ENCODE data around the gene ETV5. TPM values are rescaled to one million over a fixed set of nuclear protein-coding genes. Genes with fewer than 3 reads are reported as not detected.

ETV5 gene
- total and polyA plus RNA-seq, 10 of the 15 experiments (the other 5 are each of a cell fraction or from before 2014, with no cell fraction given) = 5.0 to 18.4 (median 7.4) TPM

DNA sequence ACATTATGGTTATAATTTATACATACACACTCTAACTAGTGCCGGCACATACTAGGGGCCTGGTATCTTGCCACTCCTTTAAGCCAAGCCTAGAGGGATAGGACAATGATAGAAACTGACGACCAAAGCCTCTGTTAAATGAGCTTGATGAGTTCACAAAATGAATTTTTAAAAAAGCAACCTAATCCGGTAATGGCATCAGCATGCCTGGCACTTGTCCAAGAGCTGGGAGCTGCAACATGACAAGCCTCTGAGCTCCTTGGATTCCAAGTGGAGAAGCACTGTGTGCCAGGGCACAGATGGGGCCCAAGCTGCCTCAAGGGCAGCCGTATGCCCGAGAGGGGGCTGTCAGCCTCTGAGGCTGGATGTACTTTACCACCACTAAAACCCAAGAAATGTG, 9.7 kb downstream of the ETV5 start:
- 65% methylated on average over 5 of the region's 5 CpGs for whole genome bisulfite sequencing (ENCODE audit: insufficient coverage, insufficient replicate concordance, low lambda C conversion rate, missing lambda C conversion rate)
- Histone ChIP-seq H3K9me3 (replicated peaks; ENCODE audit: control insufficient read depth, insufficient read depth, low read length) (no peaks in the 10 kb centered on the region), H2AFZ (ENCODE audit: control insufficient read depth, low read depth, low read length) (no peak overlapping the region), H3K79me2 (ENCODE audit: control insufficient read depth, insufficient read depth, low read length) (no peaks in the 10 kb centered on the region), H3K27ac (ENCODE audit: control insufficient read depth, insufficient read depth) (no peak overlapping the region), H3K36me3 (ENCODE audit: control insufficient read depth in 2 of 2, insufficient read depth in 2 of 2, low read length in 1 of 2) (no peaks in the 10 kb centered on the region), H3K4me1 (ENCODE audit: control insufficient read depth, insufficient read depth, low read length) (no peaks in the 10 kb centered on the region; the same call in 1 of the 2 replicates), H3K4me2 (ENCODE audit: control insufficient read depth, insufficient read depth) (no peak overlapping the region), H3K4me3 (no peak overlapping the region), H3K9ac (ENCODE audit: control insufficient read depth, insufficient read depth, low read length) (no peak overlapping the region), H4K20me1 (ENCODE audit: control insufficient read depth, insufficient read depth) (no peaks in the 10 kb centered on the region; the same call in 1 of the 2 replicates), H3K27me3 (replicated peaks in 1 of 2; ENCODE audit: control insufficient read depth in 2 of 2, insufficient read depth in 2 of 2, low read length in 1 of 2) (peaks cover 2 to 4% of the 10 kb centered on the region in 2 experiments; a peak in 3 of 4 replicates)
- POLR2A ChIA-PET = interaction anchor here (1.8 kb wide), 1 partner anchor 12 kb away, joined by 4 read pairs; no protein-coding TSS in a partner anchor
- SMC1A ChIA-PET (ENCODE audit: uncharacterized antibody, unreplicated experiment) = interaction anchor here (0.7 to 1.1 kb wide), 2 partner anchors 18 to 342 kb away, joined by 3 read pairs; no protein-coding TSS in a partner anchor
- DNase-seq (ENCODE audit: low read depth, low spot score) (no peak), FAIRE-seq (no peak), ATAC-seq (no peak)
- in situ Hi-C loops (cut with MboI) = no loop called here
- no TSS peak for BruUV-seq (replicated peaks)
- intact Hi-C loops (cut with micrococcal nuclease; ENCODE audit: unreplicated experiment) = no loop called here
- RAD21 ChIA-PET (ENCODE audit: unreplicated experiment) = no interaction called here
- CTCF ChIA-PET = interaction anchor here (1.2 kb wide), 1 partner anchor 13 kb away, joined by 4 read pairs; no protein-coding TSS in a partner anchor
- TF ChIP-seq MYB (IDR thresholded peaks at IDR 0.05; ENCODE audit: borderline replicate concordance, low read depth, low read length) (no peak), SIN3A (IDR thresholded peaks at IDR 0.05; ENCODE audit: low read depth, low read length) (no peak), LARP7 (IDR thresholded peaks at IDR 0.05) (no peak), ZZZ3 (IDR thresholded peaks at IDR 0.05; ENCODE audit: control insufficient read depth, insufficient read length, low read depth) (no peak), NFIC (IDR thresholded peaks at IDR 0.05; ENCODE audit: low read depth, low read length) (no peak), IKZF2 (IDR thresholded peaks at IDR 0.05) (no peak), YY1 (IDR thresholded peaks at IDR 0.05; ENCODE audit: low read depth, low read length) (no peak), TBL1XR1 (IDR thresholded peaks at IDR 0.05; ENCODE audit: low read depth, low read length) (no peak), RB1 (IDR thresholded peaks at IDR 0.05; ENCODE audit: borderline replicate concordance) (no peak), EP300 (IDR thresholded peaks at IDR 0.05; ENCODE audit: borderline replicate concordance in 1 of 2, control insufficient read depth in 1 of 2, low read depth in 2 of 2, low read length in 2 of 2) (no peak), KLF5 (IDR thresholded peaks at IDR 0.05; ENCODE audit: partially characterized antibody) (no peak)
- TF ChIP-seq, protein P1, sequence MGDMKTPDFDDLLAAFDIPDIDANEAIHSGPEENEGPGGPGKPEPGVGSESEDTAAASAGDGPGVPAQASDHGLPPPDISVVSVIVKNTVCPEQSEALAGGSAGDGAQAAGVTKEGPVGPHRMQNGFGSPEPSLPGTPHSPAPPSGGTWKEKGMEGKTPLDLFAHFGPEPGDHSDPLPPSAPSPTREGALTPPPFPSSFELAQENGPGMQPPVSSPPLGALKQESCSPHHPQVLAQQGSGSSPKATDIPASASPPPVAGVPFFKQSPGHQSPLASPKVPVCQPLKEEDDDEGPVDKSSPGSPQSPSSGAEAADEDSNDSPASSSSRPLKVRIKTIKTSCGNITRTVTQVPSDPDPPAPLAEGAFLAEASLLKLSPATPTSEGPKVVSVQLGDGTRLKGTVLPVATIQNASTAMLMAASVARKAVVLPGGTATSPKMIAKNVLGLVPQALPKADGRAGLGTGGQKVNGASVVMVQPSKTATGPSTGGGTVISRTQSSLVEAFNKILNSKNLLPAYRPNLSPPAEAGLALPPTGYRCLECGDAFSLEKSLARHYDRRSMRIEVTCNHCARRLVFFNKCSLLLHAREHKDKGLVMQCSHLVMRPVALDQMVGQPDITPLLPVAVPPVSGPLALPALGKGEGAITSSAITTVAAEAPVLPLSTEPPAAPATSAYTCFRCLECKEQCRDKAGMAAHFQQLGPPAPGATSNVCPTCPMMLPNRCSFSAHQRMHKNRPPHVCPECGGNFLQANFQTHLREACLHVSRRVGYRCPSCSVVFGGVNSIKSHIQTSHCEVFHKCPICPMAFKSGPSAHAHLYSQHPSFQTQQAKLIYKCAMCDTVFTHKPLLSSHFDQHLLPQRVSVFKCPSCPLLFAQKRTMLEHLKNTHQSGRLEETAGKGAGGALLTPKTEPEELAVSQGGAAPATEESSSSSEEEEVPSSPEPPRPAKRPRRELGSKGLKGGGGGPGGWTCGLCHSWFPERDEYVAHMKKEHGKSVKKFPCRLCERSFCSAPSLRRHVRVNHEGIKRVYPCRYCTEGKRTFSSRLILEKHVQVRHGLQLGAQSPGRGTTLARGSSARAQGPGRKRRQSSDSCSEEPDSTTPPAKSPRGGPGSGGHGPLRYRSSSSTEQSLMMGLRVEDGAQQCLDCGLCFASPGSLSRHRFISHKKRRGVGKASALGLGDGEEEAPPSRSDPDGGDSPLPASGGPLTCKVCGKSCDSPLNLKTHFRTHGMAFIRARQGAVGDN (IDR thresholded peaks at IDR 0.05) = no peak
- TF ChIP-seq, protein P2, sequence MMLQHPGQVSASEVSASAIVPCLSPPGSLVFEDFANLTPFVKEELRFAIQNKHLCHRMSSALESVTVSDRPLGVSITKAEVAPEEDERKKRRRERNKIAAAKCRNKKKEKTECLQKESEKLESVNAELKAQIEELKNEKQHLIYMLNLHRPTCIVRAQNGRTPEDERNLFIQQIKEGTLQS (IDR thresholded peaks at IDR 0.05; ENCODE audit: borderline replicate concordance, extremely low read depth, low read depth, low read length) = no peak
- TF ChIP-seq, protein P3, sequence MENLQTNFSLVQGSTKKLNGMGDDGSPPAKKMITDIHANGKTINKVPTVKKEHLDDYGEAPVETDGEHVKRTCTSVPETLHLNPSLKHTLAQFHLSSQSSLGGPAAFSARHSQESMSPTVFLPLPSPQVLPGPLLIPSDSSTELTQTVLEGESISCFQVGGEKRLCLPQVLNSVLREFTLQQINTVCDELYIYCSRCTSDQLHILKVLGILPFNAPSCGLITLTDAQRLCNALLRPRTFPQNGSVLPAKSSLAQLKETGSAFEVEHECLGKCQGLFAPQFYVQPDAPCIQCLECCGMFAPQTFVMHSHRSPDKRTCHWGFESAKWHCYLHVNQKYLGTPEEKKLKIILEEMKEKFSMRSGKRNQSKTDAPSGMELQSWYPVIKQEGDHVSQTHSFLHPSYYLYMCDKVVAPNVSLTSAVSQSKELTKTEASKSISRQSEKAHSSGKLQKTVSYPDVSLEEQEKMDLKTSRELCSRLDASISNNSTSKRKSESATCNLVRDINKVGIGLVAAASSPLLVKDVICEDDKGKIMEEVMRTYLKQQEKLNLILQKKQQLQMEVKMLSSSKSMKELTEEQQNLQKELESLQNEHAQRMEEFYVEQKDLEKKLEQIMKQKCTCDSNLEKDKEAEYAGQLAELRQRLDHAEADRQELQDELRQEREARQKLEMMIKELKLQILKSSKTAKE (IDR thresholded peaks at IDR 0.05; ENCODE audit: low read depth, poor library complexity, severe bottlenecking) = no peak
- TF ChIP-seq, protein P4, sequence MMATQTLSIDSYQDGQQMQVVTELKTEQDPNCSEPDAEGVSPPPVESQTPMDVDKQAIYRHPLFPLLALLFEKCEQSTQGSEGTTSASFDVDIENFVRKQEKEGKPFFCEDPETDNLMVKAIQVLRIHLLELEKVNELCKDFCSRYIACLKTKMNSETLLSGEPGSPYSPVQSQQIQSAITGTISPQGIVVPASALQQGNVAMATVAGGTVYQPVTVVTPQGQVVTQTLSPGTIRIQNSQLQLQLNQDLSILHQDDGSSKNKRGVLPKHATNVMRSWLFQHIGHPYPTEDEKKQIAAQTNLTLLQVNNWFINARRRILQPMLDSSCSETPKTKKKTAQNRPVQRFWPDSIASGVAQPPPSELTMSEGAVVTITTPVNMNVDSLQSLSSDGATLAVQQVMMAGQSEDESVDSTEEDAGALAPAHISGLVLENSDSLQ (IDR thresholded peaks at IDR 0.05) = no peak
- TF ChIP-seq, protein P5, sequence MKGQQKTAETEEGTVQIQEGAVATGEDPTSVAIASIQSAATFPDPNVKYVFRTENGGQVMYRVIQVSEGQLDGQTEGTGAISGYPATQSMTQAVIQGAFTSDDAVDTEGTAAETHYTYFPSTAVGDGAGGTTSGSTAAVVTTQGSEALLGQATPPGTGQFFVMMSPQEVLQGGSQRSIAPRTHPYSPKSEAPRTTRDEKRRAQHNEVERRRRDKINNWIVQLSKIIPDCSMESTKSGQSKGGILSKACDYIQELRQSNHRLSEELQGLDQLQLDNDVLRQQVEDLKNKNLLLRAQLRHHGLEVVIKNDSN (IDR thresholded peaks at IDR 0.05; ENCODE audit: borderline replicate concordance, extremely low read length, insufficient read depth, low read depth, low read length) = no peak

All from GM12878 (cell line).